Measurements from ENCODE around the gene SLC10A7.
A peak's percentile ranks its signal among the peaks of the same experiment; 100 is the strongest.

The SLC10A7 gene

DNA sequence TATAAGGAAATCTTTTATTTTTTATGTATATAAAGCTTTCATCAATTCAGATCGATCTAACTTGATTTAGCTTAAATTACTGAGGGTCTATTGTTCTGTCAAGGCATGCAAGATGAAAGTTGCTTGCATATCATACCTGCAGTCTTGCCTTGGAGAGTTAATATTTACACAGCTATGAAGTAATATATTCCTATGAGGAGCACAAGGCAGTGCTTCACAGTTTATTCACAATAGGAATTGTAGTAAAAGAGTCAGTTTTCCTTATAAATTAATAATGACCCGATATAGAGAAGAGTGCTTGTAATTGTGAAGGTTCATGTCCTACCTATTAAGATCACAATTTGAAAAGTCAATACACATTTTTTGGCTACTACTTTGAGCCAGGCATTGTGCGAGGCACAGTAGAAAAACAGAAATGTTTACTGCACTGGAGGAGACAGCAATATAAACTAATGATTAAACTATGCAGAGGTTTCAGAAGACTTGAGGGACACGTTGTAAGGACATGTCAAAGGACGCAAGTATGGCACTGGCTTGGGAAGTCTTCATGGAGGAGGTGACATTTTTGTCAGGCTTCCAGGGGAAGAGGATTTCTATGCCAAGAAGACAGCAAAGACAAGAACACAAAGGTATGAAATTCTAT lies 268.6 kb downstream of the SLC10A7 start:
- no peak for ATAC-seq

DNA sequence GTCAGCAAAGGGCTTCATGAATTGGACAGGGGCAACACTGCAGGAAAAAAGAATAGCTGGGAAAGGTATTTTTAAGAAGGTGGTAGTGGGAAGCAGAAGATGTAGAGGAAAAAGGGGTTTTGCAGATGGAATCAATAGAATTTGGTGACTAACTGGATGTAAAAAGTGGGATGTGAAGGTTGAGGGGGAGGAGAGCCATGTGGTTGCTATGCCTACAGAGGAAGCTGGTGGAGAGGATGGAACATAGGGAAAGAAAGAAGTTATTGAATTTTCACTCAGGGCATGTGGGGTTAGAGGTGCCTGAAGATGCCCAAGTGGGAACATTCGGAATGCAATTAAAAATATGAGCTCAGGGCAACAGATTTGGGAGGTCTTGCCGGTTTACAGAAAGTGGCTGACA lies 274.4 kb downstream of the SLC10A7 start:
- ATAC-seq: no peak

DNA sequence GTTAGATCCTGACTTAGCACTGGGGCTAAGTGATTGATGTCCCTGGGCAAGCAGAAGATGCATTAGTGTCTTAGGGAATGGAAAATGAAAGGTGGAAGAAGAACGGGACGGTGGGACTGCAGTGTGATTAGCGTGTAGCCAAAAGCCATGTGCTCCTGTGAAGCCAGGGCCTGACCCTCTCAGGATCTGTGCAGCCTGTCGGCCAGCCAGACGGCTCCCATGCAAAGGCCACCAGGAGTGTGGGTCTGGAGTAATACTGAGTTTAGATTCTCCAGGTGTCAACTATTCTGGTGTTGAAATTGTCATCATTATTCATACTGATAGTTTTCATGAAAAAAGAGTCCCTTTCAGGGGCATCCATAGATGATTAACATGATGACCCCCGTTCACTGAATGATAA lies 275.4 kb downstream of the SLC10A7 start:
- ATAC-seq: no peak

DNA sequence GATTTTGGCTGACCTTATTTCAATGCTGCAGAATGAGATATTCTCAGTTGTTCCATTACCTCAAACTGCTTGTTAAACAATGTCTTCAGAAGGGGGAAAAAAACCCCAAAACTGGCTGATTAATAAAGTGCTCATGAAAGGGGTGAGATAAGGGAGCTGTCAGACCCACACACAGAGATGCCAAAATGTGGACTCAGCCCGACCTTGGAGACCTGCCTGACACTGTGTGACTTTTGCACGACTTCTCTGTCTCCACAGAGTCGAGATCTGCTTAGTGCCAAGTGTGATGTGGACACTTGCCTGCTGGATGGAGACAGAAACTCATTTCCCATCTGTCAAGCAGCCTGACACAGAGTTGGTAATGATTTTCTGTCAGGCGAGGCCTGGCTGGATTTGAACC lies 275.9 kb downstream of the SLC10A7 start:
- ATAC-seq: peak; percentile 51 to 54

DNA sequence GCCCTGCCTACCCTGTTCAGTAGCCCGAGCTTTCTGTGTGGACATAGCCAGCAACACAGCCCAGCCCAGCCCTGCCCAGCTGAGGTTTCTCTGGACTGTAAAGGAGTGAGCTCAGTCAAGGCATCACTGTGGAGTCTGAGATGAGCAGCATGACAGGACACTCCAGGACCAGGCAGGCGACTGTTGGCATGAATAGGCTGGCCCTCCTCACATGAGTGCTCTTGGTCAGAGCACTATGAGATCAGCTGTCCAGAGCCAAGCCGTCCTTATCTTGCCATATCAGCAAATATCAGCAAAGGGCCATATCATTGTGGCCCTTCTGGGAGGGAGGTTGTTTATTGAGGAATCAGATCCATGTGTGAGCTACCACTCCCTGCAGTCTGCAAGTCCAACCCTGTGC lies 276.5 kb downstream of the SLC10A7 start:
- ATAC-seq: no peak

DNA sequence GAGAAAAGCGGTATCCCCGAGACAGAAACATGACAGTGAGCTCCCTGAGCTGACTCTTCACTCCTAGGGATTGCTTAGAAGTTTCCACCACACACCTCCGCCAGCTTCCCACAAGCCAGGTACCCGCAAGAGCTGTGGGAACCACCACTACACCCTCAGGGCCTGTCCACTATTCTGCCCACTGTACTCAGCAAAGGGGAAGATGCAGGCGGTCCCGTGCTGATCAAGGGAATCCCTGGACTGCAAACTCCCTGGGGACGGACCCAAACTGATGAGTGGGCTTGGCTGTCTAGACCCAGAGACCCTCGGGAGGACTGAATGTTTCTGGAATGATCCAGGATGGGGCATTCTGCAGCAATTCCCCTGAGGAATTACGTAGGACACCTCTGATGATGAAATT lies 277.2 kb downstream of the SLC10A7 start:
- no peak for ATAC-seq

DNA sequence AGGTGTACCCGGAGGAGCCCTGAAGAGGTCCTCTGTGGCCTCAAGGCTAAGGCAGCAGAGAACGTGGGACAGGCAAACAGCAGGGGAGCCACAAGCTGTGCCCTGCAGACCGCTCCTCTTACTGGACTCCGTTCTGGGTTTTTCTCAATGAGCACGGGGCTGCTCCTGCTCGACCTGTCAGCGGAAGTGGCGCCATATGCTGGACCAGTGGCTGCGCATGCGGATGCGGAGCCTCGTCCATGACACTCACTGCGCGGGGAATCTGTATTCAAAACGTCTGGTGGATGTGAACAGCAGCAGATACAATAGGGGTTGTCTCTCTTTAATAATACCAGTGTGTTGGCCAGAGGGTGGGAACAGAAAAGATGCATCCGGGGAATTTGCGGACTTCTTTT lies 277.9 kb downstream of the SLC10A7 start:
- no peak for ATAC-seq

DNA sequence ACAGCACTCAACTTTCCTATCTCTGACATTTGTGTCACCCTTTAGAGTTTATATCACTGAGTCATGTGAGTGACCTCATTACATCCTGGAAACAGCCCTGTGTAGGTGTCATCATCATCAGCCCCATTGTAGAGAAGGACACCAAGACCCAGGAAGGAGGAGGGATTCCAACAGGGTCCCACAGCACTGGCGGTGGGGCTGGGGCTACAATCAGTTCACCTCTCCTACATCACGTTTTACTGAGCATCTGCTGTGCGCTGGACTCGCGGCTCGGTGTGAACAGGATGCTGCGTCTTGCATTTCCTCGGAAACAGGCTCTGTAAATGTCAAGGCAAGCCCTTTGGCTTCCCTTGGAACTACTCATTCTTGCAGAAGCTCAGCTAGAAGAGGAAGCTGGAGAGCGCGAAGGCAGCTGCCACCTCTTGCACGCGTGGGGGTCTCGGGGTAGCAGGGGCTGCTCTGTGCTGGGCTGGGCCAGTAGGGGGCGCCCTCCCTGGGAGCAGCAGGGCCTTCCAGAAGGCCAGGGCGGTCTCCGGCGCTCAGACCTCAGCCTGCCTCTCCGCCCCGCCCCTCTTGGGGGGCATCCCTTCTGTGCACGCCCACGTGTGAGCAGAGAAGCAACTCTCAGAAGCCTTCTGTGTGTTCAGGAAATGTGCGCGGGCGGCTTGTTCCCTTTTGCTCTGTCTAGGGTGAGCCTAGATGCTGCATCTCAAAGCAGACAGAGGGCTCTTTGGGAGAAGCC lies 278.4 kb downstream of the SLC10A7 start:
- peak; percentile 79 to 80 for ATAC-seq

DNA sequence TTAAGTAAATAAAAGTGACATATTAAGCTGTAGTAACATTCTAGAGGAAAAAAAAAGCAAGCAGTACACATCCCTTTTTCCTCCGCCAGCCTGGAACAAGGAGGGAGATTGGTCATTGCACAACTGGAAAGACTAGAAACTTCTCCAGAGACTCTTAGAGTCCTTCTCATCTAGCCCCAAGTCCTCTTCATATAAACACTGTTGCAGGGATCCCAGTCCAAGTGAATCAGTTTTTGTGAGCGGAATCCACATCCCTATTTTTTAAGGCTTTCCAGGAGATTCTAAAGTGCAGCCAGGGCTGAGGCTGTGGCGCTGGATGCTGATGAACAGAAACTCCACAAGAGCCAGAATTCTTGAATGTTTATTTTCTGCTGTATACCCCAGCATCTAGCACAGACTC lies 283.6 kb downstream of the SLC10A7 start:
- no peak for ATAC-seq

DNA sequence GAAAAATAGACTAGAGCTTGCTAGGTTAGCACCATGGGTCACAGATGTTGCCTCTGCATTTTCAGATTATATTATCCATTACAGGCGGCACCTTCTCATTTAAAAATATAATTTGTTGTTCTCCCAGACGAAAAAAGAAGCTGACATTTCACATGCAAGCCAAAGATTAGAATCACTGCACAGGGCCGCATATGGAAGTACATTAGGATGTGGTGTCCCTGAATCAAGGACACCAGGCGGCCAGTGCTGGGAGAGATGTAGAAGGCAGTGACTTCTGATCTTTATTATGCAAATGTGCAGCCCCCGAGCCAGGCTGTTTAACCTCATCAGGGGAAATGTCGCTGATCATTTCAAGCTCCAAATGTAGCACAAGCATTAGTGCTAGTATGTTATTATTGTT lies 284.6 kb downstream of the SLC10A7 start:
- no peak for ATAC-seq

DNA sequence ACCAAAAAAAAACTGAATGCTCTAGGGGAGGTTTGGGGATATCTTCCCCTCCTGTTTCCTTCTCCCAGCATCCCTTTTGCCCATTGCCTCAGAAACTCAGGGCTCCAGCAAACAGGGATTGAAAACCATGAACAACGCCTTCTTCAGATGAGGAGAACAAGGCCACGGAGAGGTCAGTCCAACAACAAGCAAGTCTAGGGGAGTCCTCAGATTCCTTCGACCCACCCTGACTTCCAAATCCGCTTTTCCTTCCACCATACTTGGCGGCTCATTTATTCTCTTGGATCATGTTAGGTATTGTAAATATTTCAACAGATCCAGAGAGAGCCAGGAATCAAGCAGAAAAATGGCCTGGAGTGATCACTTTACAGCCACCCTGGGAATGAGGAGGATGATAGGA lies 285.5 kb downstream of the SLC10A7 start:
- no peak for ATAC-seq

DNA sequence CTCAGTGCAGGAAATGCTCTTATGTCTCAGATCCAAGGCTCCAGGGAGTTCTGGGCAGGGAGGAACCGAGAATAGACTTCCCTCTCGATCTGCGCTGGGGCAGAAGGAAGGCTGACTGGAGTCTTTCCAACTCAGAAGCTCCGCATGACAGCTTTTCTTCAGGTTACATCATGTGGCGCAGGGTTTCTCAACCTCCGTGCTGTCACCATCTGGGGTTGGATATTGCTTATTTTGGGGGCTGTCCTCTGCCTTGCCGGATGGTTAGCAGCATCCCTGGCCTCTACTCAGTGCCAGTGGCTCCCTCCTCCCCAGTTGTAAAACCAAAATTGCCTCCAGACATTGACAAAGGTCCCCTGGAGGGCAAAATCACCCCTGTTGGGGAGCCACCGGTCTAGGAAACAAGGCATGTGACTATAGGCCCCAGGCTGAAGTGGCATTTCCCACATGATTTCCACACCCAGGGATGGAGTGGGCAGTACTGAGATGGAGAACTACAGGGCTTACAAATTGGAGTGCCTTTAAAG lies 286.0 kb downstream of the SLC10A7 start:
- no peak for ATAC-seq

DNA sequence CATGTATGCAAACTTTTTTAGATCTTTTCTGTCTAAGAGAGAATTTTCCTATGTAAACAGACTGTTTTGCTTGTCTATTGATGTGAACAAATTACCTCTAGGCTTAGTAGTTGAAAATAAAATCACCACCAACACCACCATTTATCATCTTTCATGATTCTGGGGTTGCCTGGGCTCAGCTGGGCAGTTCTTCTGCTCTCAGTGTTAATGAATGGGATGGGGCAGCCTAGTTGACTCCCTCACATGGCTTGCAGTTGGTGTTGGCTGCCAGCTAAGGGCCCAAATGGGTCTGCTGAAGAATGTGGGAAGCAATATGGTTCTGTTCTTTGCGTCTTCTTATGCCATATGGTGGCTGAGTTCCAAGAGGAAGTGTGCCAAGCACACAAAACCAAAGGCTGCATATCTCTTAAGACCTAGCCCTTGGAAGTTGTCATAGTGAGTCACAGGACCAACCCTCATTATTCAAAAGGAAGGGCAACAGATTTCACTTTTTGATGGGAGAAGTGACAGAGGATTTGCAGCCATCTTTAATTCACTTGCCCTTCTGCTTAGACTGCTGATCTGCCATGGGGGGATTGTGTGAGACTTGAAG lies 289.5 kb downstream of the SLC10A7 start:
- no peak for ATAC-seq

DNA sequence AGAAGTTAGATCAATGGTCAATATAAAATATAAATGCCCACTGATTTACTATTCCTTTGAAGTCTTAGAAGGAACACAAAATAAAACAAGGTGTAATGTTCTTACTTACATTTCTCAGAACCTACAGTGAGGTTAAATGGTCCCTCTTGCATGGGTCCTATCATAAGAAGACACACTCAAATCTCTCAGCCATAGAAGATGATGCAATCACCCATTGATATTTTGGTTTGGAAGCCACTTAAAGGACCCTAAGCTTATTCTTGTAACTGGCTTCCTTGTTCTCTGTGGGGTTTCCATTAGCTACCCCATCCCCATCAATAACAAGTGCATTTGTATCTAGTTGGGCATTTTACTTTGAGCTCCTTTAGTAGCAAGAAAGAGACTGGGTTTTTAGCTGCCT lies 292.3 kb downstream of the SLC10A7 start:
- ATAC-seq: no peak

DNA sequence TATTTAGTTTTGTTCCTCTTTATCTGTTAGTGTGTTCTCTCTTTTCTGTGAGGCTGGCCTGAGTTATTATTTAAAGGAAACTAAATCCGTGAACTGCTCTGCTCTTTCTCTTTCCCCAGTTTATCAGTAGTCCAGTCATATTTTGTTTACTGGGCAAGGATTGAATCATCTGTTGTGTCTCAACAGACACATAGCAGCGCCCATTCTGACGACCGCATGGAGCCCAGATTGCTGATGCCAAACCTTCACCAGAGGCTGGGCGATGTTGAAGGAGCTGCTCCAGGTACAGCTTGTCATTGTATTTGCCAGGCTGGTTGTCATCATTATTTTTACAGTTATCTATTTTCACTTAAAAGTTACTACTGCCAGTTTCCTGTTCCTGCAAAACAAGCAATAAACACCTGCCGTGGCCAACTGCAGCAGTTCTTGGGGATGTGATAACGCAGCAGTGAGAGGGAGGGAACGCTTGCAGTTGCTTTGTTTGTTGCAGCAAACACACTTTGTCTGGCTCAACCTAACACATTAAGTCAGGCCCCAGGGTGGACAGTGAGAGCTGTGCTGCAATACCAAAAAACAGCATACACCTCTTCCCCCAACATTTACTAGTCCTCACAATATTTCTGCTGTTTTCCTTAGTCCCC lies 297.3 kb downstream of the SLC10A7 start:
- no peak for ATAC-seq

DNA sequence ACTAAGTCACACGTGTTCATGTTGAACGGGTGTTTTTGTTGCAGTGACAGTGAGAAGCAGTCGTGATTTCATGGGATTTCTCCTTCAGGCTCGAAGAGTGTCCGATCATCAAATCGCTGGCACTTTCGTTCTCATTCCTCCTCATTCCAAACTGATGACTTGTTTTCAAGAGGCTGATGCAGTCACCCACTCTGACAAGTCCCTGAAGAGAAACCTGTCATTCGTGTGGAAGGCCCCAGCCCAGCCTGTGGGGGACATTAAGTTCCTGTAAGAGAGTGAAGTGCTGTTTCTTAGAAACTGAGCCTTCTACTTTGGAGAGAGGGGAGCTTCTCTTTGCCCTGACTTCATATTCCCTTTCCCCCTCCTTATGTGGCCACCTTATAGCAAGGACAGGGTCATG lies 299.4 kb downstream of the SLC10A7 start:
- ATAC-seq: no peak

DNA sequence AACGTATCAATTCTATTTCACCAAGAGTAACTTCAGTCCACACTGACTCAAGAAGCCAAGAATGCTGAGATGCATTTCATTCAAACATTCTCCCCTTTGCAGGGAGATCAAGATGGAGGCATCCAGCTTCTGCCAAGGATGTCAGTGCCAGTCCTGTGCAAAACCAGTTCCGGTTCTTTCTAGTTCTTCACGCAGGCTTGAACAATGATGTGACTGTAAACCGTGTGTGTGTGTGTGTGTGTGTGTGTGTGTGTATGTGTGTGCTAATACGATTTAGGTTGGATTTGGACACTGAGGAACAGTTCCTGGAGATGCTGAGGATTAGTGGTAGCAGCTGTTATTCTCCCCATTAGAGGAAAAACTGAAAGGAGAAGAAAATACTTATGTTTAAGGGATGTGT lies 307.5 kb downstream of the SLC10A7 start, which contains the start of gene REELD1:
Gene REELD1, plus strand, starts transcription at position 301 of the 400 bp plus-strand sequence. CDS start 2,415 bp downstream, outside the sequence.
- ATAC-seq: no peak

DNA sequence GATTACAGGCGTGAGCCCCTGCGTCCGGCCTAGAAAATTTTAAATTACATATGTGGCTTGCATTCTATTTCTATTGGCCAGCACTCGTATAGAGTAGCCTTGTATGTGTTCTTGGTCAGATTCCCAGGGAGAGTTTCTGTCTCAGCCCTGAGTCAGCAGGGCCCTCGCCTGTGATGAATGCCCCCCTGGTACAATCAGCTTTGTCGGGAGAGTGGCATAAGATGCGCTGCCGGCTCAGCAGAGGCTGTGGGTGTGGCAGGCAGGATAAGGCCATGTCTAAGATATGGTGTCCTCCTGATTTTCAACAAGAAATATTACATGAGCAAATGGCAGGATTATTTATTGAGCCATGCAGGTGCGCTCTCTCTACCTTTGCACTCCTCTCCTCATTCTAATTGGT lies 309.0 kb downstream of the SLC10A7 start:
- no peak for ATAC-seq

DNA sequence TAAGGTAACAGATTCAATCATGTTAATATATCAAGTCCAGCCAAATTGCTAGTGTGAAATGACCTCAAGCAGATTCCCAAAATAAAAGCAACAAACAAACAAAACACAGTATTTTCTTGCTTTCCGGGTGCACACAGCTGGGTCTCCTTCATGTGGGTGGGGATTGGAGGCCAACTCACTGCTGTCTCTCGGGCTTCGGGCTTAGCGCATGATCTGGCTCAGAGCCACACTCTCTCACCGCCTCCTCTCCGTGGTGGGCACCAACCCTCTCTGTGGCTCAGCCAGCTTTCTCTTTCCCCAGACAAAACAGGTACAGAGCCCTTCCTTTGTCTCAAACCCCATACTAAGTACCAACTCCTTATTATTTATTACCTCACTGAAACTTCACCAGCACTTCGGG lies 310.3 kb downstream of the SLC10A7 start:
- ATAC-seq: no peak

DNA sequence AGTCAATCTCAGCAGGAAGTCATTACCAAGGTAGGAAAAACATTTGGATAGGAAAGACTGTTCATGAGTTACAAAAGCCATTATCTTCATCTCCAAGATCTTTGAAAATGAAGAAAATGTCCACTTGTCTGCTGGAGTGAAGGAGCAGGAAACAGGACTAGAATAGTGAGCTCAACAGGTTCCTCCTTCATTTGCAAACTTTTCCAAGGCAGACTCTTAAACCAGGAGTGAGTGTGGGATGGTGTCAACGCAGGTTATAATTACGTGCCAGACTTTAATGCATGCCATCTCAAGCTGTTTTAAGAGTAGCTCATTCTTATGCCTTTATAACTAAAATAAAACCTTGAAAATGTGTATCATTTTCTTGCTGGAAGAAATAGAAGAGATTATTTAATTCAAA lies 310.9 kb downstream of the SLC10A7 start:
- ATAC-seq: no peak

DNA sequence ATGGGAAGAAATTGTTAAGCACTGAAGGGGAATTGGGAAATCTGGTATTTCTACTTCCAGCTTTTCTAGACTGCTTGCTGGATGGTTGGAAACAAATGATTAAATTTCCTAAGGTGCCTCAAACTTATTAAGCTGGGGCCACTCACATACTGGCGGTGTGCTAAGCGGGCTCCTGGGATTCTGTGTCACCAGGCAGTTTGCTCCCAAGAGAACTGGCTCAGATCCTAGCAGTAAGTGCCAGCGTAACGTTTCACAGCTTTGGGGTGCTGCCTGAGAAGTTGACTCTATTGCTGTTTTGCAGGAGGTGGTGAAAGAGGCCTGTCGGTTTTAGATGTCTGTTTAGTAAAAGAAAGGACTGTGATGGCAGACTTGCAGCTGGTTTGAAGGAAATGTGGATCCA lies 314.3 kb downstream of the SLC10A7 start:
- ATAC-seq: no peak

Data from activated CD4-positive, CD25-positive, alpha-beta regulatory T cell treated with anti-CD3 and anti-CD28 coated beads, Interleukin-2, amount 50 U/mL, for 24 hours (primary cell).